Effector memory CD4-positive, alpha-beta T cell (primary cell): Measurements from ENCODE around the gene MAPK1.
"Not testable (repeated sequence)": the region's sequence is repeated elsewhere in the genome, so short reads cannot be mapped to it uniquely, and the experiment has no call there.

ENCODE experiments used
- DNase-seq, 3 donors: peaks; one replicate each; pipeline ENCODE4 v3.0.0-alpha.2; 2020
- H3K27ac ChIP-seq: 2 replicates; pipeline ENCODE4 v1.7.0; 2013; ENCODE audit warnings: mild to moderate bottlenecking, low read length, moderate library complexity; ENCODE audit not compliant: insufficient read depth, poor library complexity, severe bottlenecking
- H3K27me3 ChIP-seq: replicated peaks from 2 replicates; pipeline ENCODE4 v1.7.0; 2013; ENCODE audit warnings: mild to moderate bottlenecking, low read length; ENCODE audit not compliant: insufficient read depth, control insufficient read depth, poor library complexity, severe bottlenecking
- H3K36me3 ChIP-seq: 2 replicates; pipeline ENCODE4 v1.7.0; 2013; ENCODE audit warnings: mild to moderate bottlenecking, low read length, moderate library complexity; ENCODE audit not compliant: control insufficient read depth, insufficient read depth
- H3K4me1 ChIP-seq: 2 replicates; pipeline ENCODE4 v1.7.0; 2013; ENCODE audit warnings: low read length, mild to moderate bottlenecking; ENCODE audit not compliant: control insufficient read depth, insufficient read depth, poor library complexity, severe bottlenecking
- H3K4me3 ChIP-seq: 2 replicates; pipeline ENCODE4 v1.7.0; 2013; ENCODE audit warnings: low read length, low read depth, mild to moderate bottlenecking; ENCODE audit not compliant: insufficient read depth, poor library complexity, severe bottlenecking
- H3K9me3 ChIP-seq: 2 replicates; pipeline ENCODE4 v1.7.0; 2013; ENCODE audit warnings: mild to moderate bottlenecking, low read length, moderate library complexity; ENCODE audit not compliant: control insufficient read depth

MAPK1 gene

GRCh38 chr22:21848057-21848456, 19.4 kb downstream of the MAPK1 start:
- H3K27ac ChIP-seq, H3K4me1 ChIP-seq, H3K36me3 ChIP-seq, H3K9me3 ChIP-seq, H3K27me3 ChIP-seq, DNase-seq, H3K4me3 ChIP-seq: not testable (repeated sequence)

GRCh38 chr22:21845558-21846453, 21.6 kb downstream of the MAPK1 start:
- Histone ChIP-seq H3K27ac (no peak overlapping the region), H3K36me3 (peaks cover 9% of the 10 kb centered on the region), H3K27me3 (no peaks in the 10 kb centered on the region), H3K4me1 (no peaks in the 10 kb centered on the region), H3K4me3 (no peak overlapping the region), H3K9me3 (no peaks in the 10 kb centered on the region)
- no peak for DNase-seq

DNA sequence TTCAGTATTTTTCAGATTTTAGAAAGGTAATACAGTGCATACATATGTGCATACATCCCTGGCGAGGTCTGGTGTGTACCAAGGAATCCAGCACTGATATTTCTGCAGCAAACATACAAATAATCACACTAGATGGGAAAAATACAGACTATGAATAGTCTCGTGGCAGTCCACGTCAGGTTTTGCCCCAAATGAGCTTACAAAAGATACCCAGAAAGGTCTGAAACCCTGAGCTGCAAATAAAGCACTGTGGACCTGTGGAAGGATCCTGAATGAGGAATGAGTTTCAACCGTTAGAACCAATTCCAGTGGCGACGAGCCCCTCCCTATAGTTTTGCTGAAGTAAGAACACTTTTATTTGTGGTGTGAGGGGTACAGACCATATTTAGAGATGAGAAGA, 24.5 kb downstream of the MAPK1 start:
- Histone ChIP-seq H3K36me3 (peaks cover 9% of the 10 kb centered on the region), H3K27me3 (no peaks in the 10 kb centered on the region), H3K4me1 (no peaks in the 10 kb centered on the region), H3K27ac (no peak overlapping the region), H3K9me3 (no peaks in the 10 kb centered on the region), H3K4me3 (no peak overlapping the region)
- DNase-seq, result no peak

DNA sequence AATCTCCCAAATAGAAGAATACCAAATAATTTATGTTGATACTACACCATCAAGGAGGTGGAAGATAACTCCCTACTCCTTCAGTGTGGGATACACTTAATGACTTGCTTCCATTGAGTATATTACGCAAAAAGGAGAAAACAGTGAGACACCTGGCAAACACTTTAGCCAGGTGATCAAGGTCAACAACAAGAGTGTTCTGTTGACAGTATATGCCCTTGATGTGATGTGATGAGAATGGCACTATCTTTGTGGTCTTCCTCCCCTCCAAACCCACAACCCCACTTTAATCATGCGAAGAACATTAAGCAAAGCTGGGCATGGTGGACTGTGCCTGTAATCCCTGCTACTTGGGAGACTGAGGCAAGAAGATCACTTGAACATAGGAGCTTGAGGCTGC, 26.0 kb downstream of the MAPK1 start:
- H3K4me1 ChIP-seq, result no peaks in the 10 kb centered on the region
- H3K4me3 ChIP-seq, result no peak overlapping the region
- H3K36me3 ChIP-seq, result peaks cover 9% of the 10 kb centered on the region
- H3K27ac ChIP-seq, result no peak overlapping the region
- H3K9me3 ChIP-seq, result no peaks in the 10 kb centered on the region
- H3K27me3 ChIP-seq, result no peaks in the 10 kb centered on the region
- DNase-seq, result no peak

GRCh38 chr22:21840236-21840823, 27.1 kb downstream of the MAPK1 start:
- DNase-seq, result no peak
- Histone ChIP-seq H3K36me3 (peaks cover 9% of the 10 kb centered on the region), H3K27me3 (no peaks in the 10 kb centered on the region), H3K4me3 (no peak overlapping the region), H3K4me1 (no peaks in the 10 kb centered on the region), H3K27ac (no peak overlapping the region), H3K9me3 (no peaks in the 10 kb centered on the region)

DNA sequence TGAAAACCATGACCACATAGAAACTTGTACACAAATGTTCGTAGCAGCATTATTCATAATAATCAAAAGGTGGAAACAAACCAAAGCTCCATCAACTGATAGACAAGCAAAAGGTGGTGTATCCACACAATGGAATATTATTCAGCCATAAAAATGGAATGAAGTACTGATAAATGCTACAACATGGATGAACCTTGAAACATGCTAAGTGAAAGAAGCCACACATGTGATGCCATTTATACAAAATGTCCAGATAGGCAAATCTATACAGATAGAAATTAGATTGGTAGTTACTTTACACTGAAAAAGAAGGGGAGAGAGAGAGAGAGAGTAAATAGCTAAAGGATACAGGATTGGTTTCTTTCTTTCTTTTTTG, 27.7 kb downstream of the MAPK1 start:
- no peak for DNase-seq
- H3K36me3 ChIP-seq, result peaks cover 9% of the 10 kb centered on the region
- no peaks in the 10 kb centered on the region for H3K9me3 ChIP-seq
- no peak overlapping the region for H3K27ac ChIP-seq
- H3K4me1 ChIP-seq, result no peaks in the 10 kb centered on the region
- H3K4me3 ChIP-seq, result no peak overlapping the region
- no peaks in the 10 kb centered on the region for H3K27me3 ChIP-seq

DNA sequence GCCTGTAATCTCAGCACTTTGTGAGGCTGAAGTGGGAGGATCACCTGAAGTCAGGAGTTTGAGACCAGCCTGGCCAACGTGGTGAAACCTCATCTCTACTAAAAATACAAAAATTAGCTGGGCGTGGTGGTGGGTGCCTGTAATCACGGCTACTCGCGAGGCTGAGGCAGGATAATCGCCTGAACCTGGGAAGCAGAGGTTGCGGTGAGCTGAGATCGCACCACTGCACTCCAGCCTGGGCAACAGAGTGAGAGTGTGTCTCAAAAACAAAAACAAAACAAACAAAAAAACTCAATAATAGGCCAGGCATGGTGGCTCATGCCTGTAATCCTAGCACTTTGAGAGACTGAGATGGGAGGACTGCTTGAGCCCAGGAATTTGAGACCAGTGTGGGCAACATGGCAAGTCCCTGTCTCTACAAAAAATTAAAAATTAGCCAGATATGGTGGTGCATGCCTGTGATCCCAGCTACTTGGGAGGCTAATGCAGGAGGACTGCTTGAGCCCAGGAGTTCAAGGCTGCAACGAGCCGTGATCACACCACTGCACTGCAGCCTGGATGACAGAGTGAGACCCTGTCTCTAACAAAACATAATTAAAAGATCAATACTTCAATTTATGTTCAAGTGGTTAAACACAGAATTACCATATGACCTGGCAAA, 28.2 kb downstream of the MAPK1 start:
- DNase-seq, H3K9me3 ChIP-seq, H3K4me1 ChIP-seq, H3K36me3 ChIP-seq, H3K27me3 ChIP-seq, H3K4me3 ChIP-seq, H3K27ac ChIP-seq: not testable (repeated sequence)

DNA sequence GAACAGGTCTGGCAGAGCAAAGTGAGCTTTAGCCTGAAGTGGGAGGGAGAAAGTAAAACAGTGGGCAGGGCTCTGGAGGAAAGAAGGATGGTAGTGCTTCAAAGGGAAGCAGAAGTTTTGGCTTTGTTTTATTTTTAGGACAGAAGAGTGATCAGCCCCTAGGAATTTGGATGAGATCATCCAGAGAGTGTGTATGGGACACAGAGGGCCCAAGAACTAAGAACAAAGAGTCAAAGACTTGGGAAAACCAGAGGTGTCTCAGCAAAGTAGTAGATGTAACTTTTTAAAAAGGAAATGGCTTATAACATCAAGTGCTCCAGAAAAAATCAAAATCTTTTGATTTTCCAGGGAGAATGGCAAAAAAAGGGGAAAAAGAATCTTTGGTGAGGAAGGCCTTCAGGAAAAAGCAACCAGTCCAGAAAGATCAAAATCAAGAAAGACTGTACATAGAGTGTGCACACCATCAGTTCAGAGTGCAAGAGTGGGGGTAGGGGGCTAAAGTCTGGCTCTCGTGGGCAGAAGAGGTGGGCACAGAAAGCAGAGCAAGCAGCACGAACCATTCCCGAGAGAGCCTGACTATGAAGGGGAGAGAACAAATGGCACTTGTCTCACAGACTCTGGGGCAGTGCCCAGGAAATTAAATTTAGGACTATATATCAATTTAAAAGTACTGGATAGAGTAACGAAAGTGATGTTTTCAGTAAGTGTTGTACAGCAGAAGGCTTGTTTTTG, 30.0 kb downstream of the MAPK1 start:
- Histone ChIP-seq H3K27ac (no peak overlapping the region), H3K27me3 (no peaks in the 10 kb centered on the region), H3K4me3 (no peak overlapping the region), H3K36me3 (no peaks in the 10 kb centered on the region), H3K4me1 (peaks cover 4% of the 10 kb centered on the region), H3K9me3 (no peaks in the 10 kb centered on the region)
- DNase-seq, result no peak

- H3K4me1 ChIP-seq, H3K4me3 ChIP-seq, H3K36me3 ChIP-seq, H3K27me3 ChIP-seq, H3K9me3 ChIP-seq, H3K27ac ChIP-seq, DNase-seq: not testable (repeated sequence)
Measured at GRCh38 chr22:21836486-21836885, 31.0 kb downstream of the MAPK1 start.
